SU-DHL-6 (cell line): ENCODE measurements around the gene PDE1C.

Experiments
- EZH2phosphoT487 ChIP-seq: fragments of 200-600 bp; sonication (generic), shearing (Covaris generic); conservative IDR thresholded peaks from 2 replicates; pipeline ENCODE4 v1.6.1; 2018; ENCODE audit warnings: mild to moderate bottlenecking, antibody characterized with exemption, low read length, moderate library complexity, mixed read lengths
- TF ChIP-seq, protein P1 (sequence below): fragments of 200-600 bp; sonication (generic); IDR thresholded peaks from one replicate; pipeline ENCODE4 v1.5.1; 2017; ENCODE audit warnings: antibody characterized with exemption, mild to moderate bottlenecking, low read length, moderate library complexity; ENCODE audit not compliant: insufficient read depth, poor library complexity, severe bottlenecking

- TF ChIP-seq, protein P1, sequence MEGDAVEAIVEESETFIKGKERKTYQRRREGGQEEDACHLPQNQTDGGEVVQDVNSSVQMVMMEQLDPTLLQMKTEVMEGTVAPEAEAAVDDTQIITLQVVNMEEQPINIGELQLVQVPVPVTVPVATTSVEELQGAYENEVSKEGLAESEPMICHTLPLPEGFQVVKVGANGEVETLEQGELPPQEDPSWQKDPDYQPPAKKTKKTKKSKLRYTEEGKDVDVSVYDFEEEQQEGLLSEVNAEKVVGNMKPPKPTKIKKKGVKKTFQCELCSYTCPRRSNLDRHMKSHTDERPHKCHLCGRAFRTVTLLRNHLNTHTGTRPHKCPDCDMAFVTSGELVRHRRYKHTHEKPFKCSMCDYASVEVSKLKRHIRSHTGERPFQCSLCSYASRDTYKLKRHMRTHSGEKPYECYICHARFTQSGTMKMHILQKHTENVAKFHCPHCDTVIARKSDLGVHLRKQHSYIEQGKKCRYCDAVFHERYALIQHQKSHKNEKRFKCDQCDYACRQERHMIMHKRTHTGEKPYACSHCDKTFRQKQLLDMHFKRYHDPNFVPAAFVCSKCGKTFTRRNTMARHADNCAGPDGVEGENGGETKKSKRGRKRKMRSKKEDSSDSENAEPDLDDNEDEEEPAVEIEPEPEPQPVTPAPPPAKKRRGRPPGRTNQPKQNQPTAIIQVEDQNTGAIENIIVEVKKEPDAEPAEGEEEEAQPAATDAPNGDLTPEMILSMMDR: no peak
- TF ChIP-seq EZH2phosphoT487: no peak
Measured at GRCh38 chr7:31954500-31954899, 115.7 kb downstream of the PDE1C start.
